Measurements from ENCODE around the gene CLIC3.

GRCh38 chr9:137039611-137040366 is 43.4 kb upstream of the CLIC3 start:
- no peak for TF ChIP-seq CTCF (IDR thresholded peaks at IDR 0.05; ENCODE audit: low read depth, low read length)
- TF ChIP-seq EZH2phosphoT487 (IDR thresholded peaks at IDR 0.05; ENCODE audit: low read depth): no peak
